H9 (cell line): Measurements from ENCODE around the gene BCORL1. TPM values are rescaled to one million over a fixed set of nuclear protein-coding genes. Genes with fewer than 3 reads are reported as not detected.

Experiments used
- DNase-seq: peaks from one replicate; pipeline ENCODE4 v3.0.0-alpha.2; 2017
- H2AFZ ChIP-seq: one replicate; pipeline ENCODE4 v1.6.1; 2013; ENCODE audit warnings: mild to moderate bottlenecking, low read length, control low read depth, moderate library complexity
- H2AK5ac ChIP-seq: 2 replicates; pipeline ENCODE4 v1.6.1; 2013; ENCODE audit warnings: low read length, control low read depth, mixed read lengths; ENCODE audit not compliant: insufficient read length
- H2BK120ac ChIP-seq: one replicate; pipeline ENCODE4 v1.6.1; 2013; ENCODE audit warnings: low read depth, mild to moderate bottlenecking, low read length, control low read depth, inconsistent platforms; ENCODE audit not compliant: poor library complexity, severe bottlenecking
- H2BK12ac ChIP-seq: 2 replicates; pipeline ENCODE4 v1.6.1; 2013; ENCODE audit warnings: low read length, control low read depth, mixed read lengths, low read depth; ENCODE audit not compliant: insufficient read length
- H2BK15ac ChIP-seq: 2 replicates; pipeline ENCODE4 v1.6.1; 2013; ENCODE audit warnings: low read depth, low read length, control low read depth
- H2BK20ac ChIP-seq: one replicate; pipeline ENCODE4 v1.6.1; 2013; ENCODE audit warnings: low read depth, mild to moderate bottlenecking, low read length, control low read depth, inconsistent platforms; ENCODE audit not compliant: poor library complexity, severe bottlenecking
- H2BK5ac ChIP-seq: 2 replicates; pipeline ENCODE4 v1.6.1; 2013; ENCODE audit warnings: low read length, control low read depth, mixed read lengths; ENCODE audit not compliant: insufficient read length
- H3K14ac ChIP-seq: 2 replicates; pipeline ENCODE4 v1.6.1; 2013; ENCODE audit warnings: low read length, control low read depth; ENCODE audit not compliant: insufficient read depth
- H3K18ac ChIP-seq: 2 replicates; pipeline ENCODE4 v1.6.1; 2013; ENCODE audit warnings: low read depth, mild to moderate bottlenecking, mixed read lengths, low read length, control low read depth; ENCODE audit not compliant: insufficient read length
- H3K23ac ChIP-seq: 2 replicates; pipeline ENCODE4 v1.6.1; 2013; ENCODE audit warnings: low read length, control low read depth, mixed read lengths, low read depth; ENCODE audit not compliant: insufficient read length
- H3K23me2 ChIP-seq: 2 replicates; pipeline ENCODE4 v1.6.1; 2013; ENCODE audit warnings: low read depth, mild to moderate bottlenecking, mixed read lengths, low read length, control low read depth; ENCODE audit not compliant: insufficient read length, poor library complexity, severe bottlenecking
- H3K27ac ChIP-seq: 2 replicates; pipeline ENCODE4 v1.5.1; 2013; ENCODE audit warnings: low read length, control low read depth, mixed read lengths, low read depth; ENCODE audit not compliant: insufficient read length
- H3K27me3 ChIP-seq: 2 replicates; pipeline ENCODE4 v1.6.1; 2013; ENCODE audit warnings: low read length, control low read depth, inconsistent platforms; ENCODE audit not compliant: insufficient read depth
- H3K4ac ChIP-seq: 2 replicates; pipeline ENCODE4 v1.6.1; 2013; ENCODE audit warnings: low read depth, mild to moderate bottlenecking, control low read depth, inconsistent platforms, low read length, moderate library complexity
- H3K4me1 ChIP-seq: 2 replicates; pipeline ENCODE4 v1.6.1; 2013; ENCODE audit warnings: low read length, control low read depth, inconsistent platforms; ENCODE audit not compliant: insufficient read depth
- H3K4me2 ChIP-seq: 2 replicates; pipeline ENCODE4 v1.6.1; 2013; ENCODE audit warnings: low read length, control low read depth, mixed read lengths; ENCODE audit not compliant: insufficient read length, insufficient read depth
- H3K56ac ChIP-seq: 2 replicates; pipeline ENCODE4 v1.6.1; 2013; ENCODE audit warnings: low read depth, mild to moderate bottlenecking, mixed read lengths, low read length, control low read depth; ENCODE audit not compliant: insufficient read length
- H3K79me1 ChIP-seq: 2 replicates; pipeline ENCODE4 v1.6.1; 2013; ENCODE audit warnings: low read depth, mild to moderate bottlenecking, moderate library complexity, low read length, control low read depth, inconsistent platforms; ENCODE audit not compliant: insufficient read depth, poor library complexity, severe bottlenecking
- H3K79me2 ChIP-seq: 2 replicates; pipeline ENCODE4 v1.6.1; 2013; ENCODE audit warnings: low read length, control low read depth, inconsistent platforms; ENCODE audit not compliant: insufficient read depth
- H3K9ac ChIP-seq: 2 replicates; pipeline ENCODE4 v1.6.1; 2013; ENCODE audit warnings: low read length, control low read depth, mixed read lengths; ENCODE audit not compliant: insufficient read length; ENCODE audit errors: extremely low read depth
- H3K9me3 ChIP-seq: one replicate; pipeline ENCODE4 v1.6.1; 2013; ENCODE audit warnings: low read depth, low read length, inconsistent platforms; ENCODE audit not compliant: control insufficient read depth
- H3T11ph ChIP-seq: one replicate; pipeline ENCODE4 v1.6.1; 2013; ENCODE audit warnings: mild to moderate bottlenecking, low read length, control low read depth, inconsistent platforms
- H4K20me1 ChIP-seq: one replicate; pipeline ENCODE4 v1.6.1; 2013; ENCODE audit not compliant: control insufficient read depth, insufficient read length, insufficient read depth
- H4K5ac ChIP-seq: 2 replicates; pipeline ENCODE4 v1.6.1; 2013; ENCODE audit warnings: low read depth, mild to moderate bottlenecking, mixed read lengths, low read length, control low read depth; ENCODE audit not compliant: insufficient read length
- H4K8ac ChIP-seq: replicated peaks from 2 replicates; pipeline ENCODE4 v1.6.1; 2013; ENCODE audit warnings: low read length, control low read depth, mixed read lengths, low read depth; ENCODE audit not compliant: insufficient read length
- H4K91ac ChIP-seq: 2 replicates; pipeline ENCODE4 v1.6.1; 2013; ENCODE audit warnings: low read depth, mild to moderate bottlenecking, moderate library complexity, mixed read lengths, low read length, control low read depth; ENCODE audit not compliant: insufficient read length
- H3K27ac Mint-ChIP-seq, 3 experiments: 2 replicates in 2 of 3; 3 replicates in 1 of 3; pipeline ENCODE4 v1.8.0; 2020 to 2021; ENCODE audit warnings: mixed read lengths in 3 of 3, mild to moderate bottlenecking in 1 of 3, moderate library complexity in 1 of 3
- H3K27me3 Mint-ChIP-seq: 2 replicates; pipeline ENCODE4 v1.8.0; 2021; ENCODE audit warnings: low read depth, mild to moderate bottlenecking, moderate library complexity, mixed read lengths
- H3K36me3 Mint-ChIP-seq, 3 experiments: 2 replicates in 2 of 3; 3 replicates in 1 of 3; pipeline ENCODE4 v1.8.0; 2020 to 2021; ENCODE audit warnings: low read depth in 3 of 3, mixed read lengths in 3 of 3; ENCODE audit not compliant: insufficient read depth in 1 of 3
- H3K4me1 Mint-ChIP-seq, 2 experiments: 2 replicates each; pipeline ENCODE4 v1.8.0; 2020; ENCODE audit warnings: mixed read lengths in 2 of 2
- H3K4me3 Mint-ChIP-seq, 2 experiments: 2 replicates in 1 of 2; 3 replicates in 1 of 2; pipeline ENCODE4 v1.8.0; 2020 to 2021; ENCODE audit warnings: mild to moderate bottlenecking in 2 of 2, mixed read lengths in 2 of 2, moderate library complexity in 1 of 2
- H3K9me3 Mint-ChIP-seq, 2 experiments: 2 replicates in 1 of 2; 3 replicates in 1 of 2; pipeline ENCODE4 v1.8.0; 2020; ENCODE audit warnings: mild to moderate bottlenecking in 2 of 2, mixed read lengths in 2 of 2, moderate library complexity in 1 of 2
- WGBS: extraction: QIAGEN DNeasy Blood & Tissue Kit; methylation state at CpG from one replicate; pipeline ENCODE4 v1.1.7; 2013; ENCODE audit warnings: missing lambda C conversion rate, low lambda C conversion rate, mixed read lengths; ENCODE audit not compliant: insufficient read length; ENCODE audit errors: extremely low coverage; 5-methylcytosine and 5-hydroxymethylcytosine counted together
- total RNA-seq: library from RNA; stranded (reverse); gene quantifications from 2 replicates; pipeline ENCODE4 v1.2.1, GENCODE V29; 2021
- TF ChIP-seq, protein P1 (sequence below): fragments of 200-600 bp; sonication (generic); conservative IDR thresholded peaks from 3 replicates; pipeline ENCODE4 v1.8.0; 2021; ENCODE audit warnings: antibody characterized with exemption, mild to moderate bottlenecking

Gene BCORL1
- total RNA-seq, 1 experiment from 2014 or later: 6.1 TPM

DNA sequence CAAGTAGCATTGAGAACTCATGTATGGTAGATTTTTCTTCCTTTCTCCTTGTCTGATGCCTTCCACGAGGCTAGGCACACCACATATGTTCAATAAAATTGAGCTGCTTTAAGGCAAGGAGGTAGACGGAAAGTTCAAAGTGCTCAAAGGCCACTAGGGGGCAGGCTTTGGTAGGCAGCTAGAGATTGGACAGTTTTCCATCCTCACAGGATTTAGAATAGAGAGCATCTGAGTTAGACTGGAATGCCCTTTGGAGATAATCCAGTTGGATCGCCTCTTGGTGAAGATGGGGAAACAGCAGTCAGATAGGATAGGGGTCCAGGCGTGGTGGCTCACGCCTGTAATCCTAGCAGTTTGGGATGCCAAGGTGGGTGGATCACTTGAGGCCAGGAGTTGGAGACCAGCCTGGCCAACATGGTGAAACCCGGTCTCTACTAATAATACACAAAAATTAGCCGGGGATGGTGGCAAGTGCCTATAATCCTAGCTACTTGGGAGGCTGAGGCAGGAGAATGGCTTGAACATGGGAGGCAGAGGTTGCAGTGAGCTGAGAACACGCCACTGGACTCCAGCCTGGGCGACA is 97.5 kb downstream of the BCORL1 start:
- Histone ChIP-seq H3K27ac (no peak overlapping the region), H4K91ac (no peak overlapping the region), H2BK120ac (no peak overlapping the region), H2BK12ac (no peak overlapping the region), H3K9me3 (peaks cover 3% of the 10 kb centered on the region), H2AK5ac (no peak overlapping the region), H3K4me2 (no peak overlapping the region), H2BK20ac (no peak overlapping the region), H3K23ac (no peak overlapping the region), H3K27me3 (no peaks in the 10 kb centered on the region), H3K79me2 (no peaks in the 10 kb centered on the region), H3K79me1 (no peaks in the 10 kb centered on the region), H3K9ac (no peak overlapping the region), H3K4me1 (0 out of 2 replicates have a peak, but pooled peaks cover 3% of the 10 kb centered on the region), H4K20me1 (no peaks in the 10 kb centered on the region), H3K18ac (no peak overlapping the region), H4K8ac (no peak overlapping the region), H4K5ac (no peak overlapping the region), H3K56ac (no peak overlapping the region), H3K23me2 (no peaks in the 10 kb centered on the region), H2BK5ac (no peak overlapping the region), H2AFZ (no peak overlapping the region), H3K14ac (no peak overlapping the region), H2BK15ac (no peak overlapping the region), H3T11ph (no peak overlapping the region), H3K4ac (no peak overlapping the region)
- no peak overlapping the region for H3K4me3 Mint-ChIP-seq
- peaks cover 0 to 75% of the 10 kb centered on the region in 2 experiments; a peak in 3 of 5 replicates for H3K9me3 Mint-ChIP-seq
- peaks cover 8% of the 10 kb centered on the region for H3K27me3 Mint-ChIP-seq
- H3K4me1 Mint-ChIP-seq: peaks cover 10 to 35% of the 10 kb centered on the region in 2 experiments
- H3K36me3 Mint-ChIP-seq: peaks cover 0 to 2% (median 0%) of the 10 kb centered on the region in 3 experiments; a peak in 2 of 7 replicates
- TF ChIP-seq, protein P1, sequence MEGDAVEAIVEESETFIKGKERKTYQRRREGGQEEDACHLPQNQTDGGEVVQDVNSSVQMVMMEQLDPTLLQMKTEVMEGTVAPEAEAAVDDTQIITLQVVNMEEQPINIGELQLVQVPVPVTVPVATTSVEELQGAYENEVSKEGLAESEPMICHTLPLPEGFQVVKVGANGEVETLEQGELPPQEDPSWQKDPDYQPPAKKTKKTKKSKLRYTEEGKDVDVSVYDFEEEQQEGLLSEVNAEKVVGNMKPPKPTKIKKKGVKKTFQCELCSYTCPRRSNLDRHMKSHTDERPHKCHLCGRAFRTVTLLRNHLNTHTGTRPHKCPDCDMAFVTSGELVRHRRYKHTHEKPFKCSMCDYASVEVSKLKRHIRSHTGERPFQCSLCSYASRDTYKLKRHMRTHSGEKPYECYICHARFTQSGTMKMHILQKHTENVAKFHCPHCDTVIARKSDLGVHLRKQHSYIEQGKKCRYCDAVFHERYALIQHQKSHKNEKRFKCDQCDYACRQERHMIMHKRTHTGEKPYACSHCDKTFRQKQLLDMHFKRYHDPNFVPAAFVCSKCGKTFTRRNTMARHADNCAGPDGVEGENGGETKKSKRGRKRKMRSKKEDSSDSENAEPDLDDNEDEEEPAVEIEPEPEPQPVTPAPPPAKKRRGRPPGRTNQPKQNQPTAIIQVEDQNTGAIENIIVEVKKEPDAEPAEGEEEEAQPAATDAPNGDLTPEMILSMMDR: peak; percentile 73
- no CpG with 5 or more reads among the region's 9 CpGs for WGBS
- H3K27ac Mint-ChIP-seq: no peak overlapping the region
- DNase-seq: no peak
